Right atrium auricular region (tissue), 2 donors: ENCODE results near the gene EXOC6B. TPM values are rescaled to one million over a fixed set of nuclear protein-coding genes. Genes with fewer than 3 reads are reported as not detected.

Experiments
- total RNA-seq, 2 donors: library from RNA; depleted of rRNA; stranded (reverse); fragments of >200 nt; gene quantifications; one replicate each; pipeline ENCODE4 v1.1.0, GENCODE V29; 2016

EXOC6B gene
- total RNA-seq, 2 donors from 2014 or later: 80.5 to 111 TPM

Other genes starting within 250 kb of the EXOC6B start
- 10 to 100 TPM; 34.5 to 47.8 TPM for gene SPR, start 61.4 kb upstream of the EXOC6B start, total RNA-seq
- gene EMX1, start 91.5 kb upstream of the EXOC6B start, total RNA-seq: under 1 TPM in 1 of 2 donors, not detected in 1; 0.31 TPM
- gene SFXN5, start 245.7 kb upstream of the EXOC6B start, total RNA-seq: 1 to 10 TPM; 4.5 to 5.8 TPM